Adrenal gland (tissue), 12 donors: ENCODE results near the gene C9orf57. TPM values are rescaled to one million over a fixed set of nuclear protein-coding genes. Genes with fewer than 3 reads are reported as not detected.
"Not testable (repeated sequence)": the region's sequence is repeated elsewhere in the genome, so short reads cannot be mapped to it uniquely, and the experiment has no call there.

Experiments used
- DNase-seq, 7 donors: peaks; one replicate each; pipeline ENCODE4 v3.0.0-alpha.2; 2019 to 2020
- H3K27ac ChIP-seq, 5 donors: fragments of 200-600 bp; sonication (generic) in 4 of 5; 1 replicate in 3 of 5; 2 replicates in 2 of 5; pipeline versions ENCODE4 v1.5.1 to v1.8.0; 2016 to 2020; ENCODE audit warnings: mild to moderate bottlenecking in 1 of 5
- H3K27me3 ChIP-seq: fragments of 200-600 bp; 2 replicates; pipeline ENCODE4 v1.8.0; 2021
- H3K36me3 ChIP-seq, 2 donors: fragments of 200-600 bp; replicated peaks in 1 of 2; 1 replicate in 1 of 2; 2 replicates in 1 of 2; pipeline versions ENCODE4 v1.5.1 to v1.8.0; 2018 to 2022
- H3K4me1 ChIP-seq, 2 donors: fragments of 200-600 bp; replicated peaks in 1 of 2; 1 replicate in 1 of 2; 2 replicates in 1 of 2; pipeline versions ENCODE4 v1.5.1 to v1.8.0; 2018 to 2021
- H3K4me3 ChIP-seq, 4 donors: fragments of 200-600 bp; sonication (generic) in 3 of 4; one replicate each; pipeline ENCODE4 v1.5.1; 2016 to 2018
- H3K9me3 ChIP-seq, 3 donors: fragments of 200-600 bp; sonication (generic) in 1 of 3; replicated peaks in 1 of 3; 1 replicate in 2 of 3; 2 replicates in 1 of 3; pipeline versions ENCODE4 v1.5.1 to v1.8.0; 2016 to 2021
- CTCF ChIP-seq, 6 experiments: fragments of 450-650 bp in 4 of 6; fragments of 200-600 bp in 2 of 6; sonication (generic) in 1 of 6; IDR thresholded peaks; 1 replicate in 5 of 6; 2 replicates in 1 of 6; pipeline versions ENCODE4 v1.5.1 to v1.8.0; 2016 to 2021; ENCODE audit warnings: antibody characterized with exemption in 6 of 6, mild to moderate bottlenecking in 2 of 6, moderate library complexity in 1 of 6
- POLR2A ChIP-seq, 2 donors: fragments of 450-650 bp; IDR thresholded peaks; one replicate each; pipeline ENCODE4 v1.6.1; 2017; ENCODE audit warnings: antibody characterized with exemption in 2 of 2, mild to moderate bottlenecking in 2 of 2, moderate library complexity in 1 of 2
- WGBS, 4 donors: extraction: QIAGEN DNeasy Blood & Tissue Kit in 2 of 4; methylation state at CpG; one replicate each; pipeline versions ENCODE4 v1.1.5 to v1.1.7; 2013 to 2017; 5-methylcytosine and 5-hydroxymethylcytosine counted together
- intact Hi-C, 2 donors: fragments of 100-400 bp; cut with DNase I; formaldehyde crosslinking; loops; one replicate each; pipeline versions ENCODE4 v1.14.1 to v1.15.0; 2022 to 2023
- polyA plus RNA-seq, 3 donors: library from polyadenylated mRNA; stranded (reverse); fragments of 200-250 nt in 2 of 3; fragments of 350-450 nt in 1 of 3; fragmentation: Illumina TruSeq in 1 of 3; extraction: RNeasy Lipid Tissue Mini Kit (QIAGEN cat#74804) in 1 of 3; gene quantifications; one replicate each; pipeline ENCODE4 v1.2.3, GENCODE V29; 2013 to 2014
- total RNA-seq, 9 donors: library from RNA; depleted of rRNA in 4 of 9; stranded (reverse); fragments of >200 nt in 4 of 9; fragments of 120-200 nt in 1 of 9; fragmentation: NEBNext Ultra II Directional in 1 of 9; extraction: Animal tissue kit (Norgen Biotek cat#: 25700) in 1 of 9; gene quantifications; one replicate each; pipeline versions ENCODE4 v1.1.0 to v1.2.4, GENCODE V29; 2013 to 2023
- donor health status: healthy with polysubstance abuse.
- donor health status: Bipolar disorder and iron deficiency.
- donor health status: DM: yes; HTN: yes; CAD: no.
- donor health status: DM: no; HTN: no; CAD: no.
- donor health status: DM: no; HTN: no; CAD: no.
- donor health status: DM: yes; HTN: yes; CAD: no.

C9orf57 gene
- total and polyA plus RNA-seq, 12 donors = not detected

GRCh38 chr9:72089451-72090130, 29.2 kb upstream of the C9orf57 start:
- no peaks in the 10 kb centered on the region for H3K27me3 ChIP-seq
- intact Hi-C loops = no loop called here
- H3K9me3 ChIP-seq = no peaks in the 10 kb centered on the region
- DNase-seq = no peak
- H3K4me1 ChIP-seq = no peaks in the 10 kb centered on the region
- H3K36me3 ChIP-seq = no peaks in the 10 kb centered on the region
- H3K4me3 ChIP-seq = no peak overlapping the region
- no peak overlapping the region for H3K27ac ChIP-seq
- TF ChIP-seq POLR2A (IDR thresholded peaks at IDR 0.05) (no peak), CTCF (IDR thresholded peaks at IDR 0.05) (no peak)
- WGBS, 4 donors = 64 to 80% (median 75%) methylated on average over 2 of the region's 2 CpGs

- Histone ChIP-seq H3K27me3 (no peaks in the 10 kb centered on the region), H3K36me3 (no peaks in the 10 kb centered on the region), H3K9me3 (no peaks in the 10 kb centered on the region), H3K4me1 (no peaks in the 10 kb centered on the region), H3K4me3 (no peak overlapping the region), H3K27ac (no peak overlapping the region)
- intact Hi-C loops = no loop called here
- 72 to 90% (median 78%) methylated on average over 2 of the region's 2 CpGs for WGBS, 4 donors
- TF ChIP-seq POLR2A (IDR thresholded peaks at IDR 0.05) (no peak), CTCF (IDR thresholded peaks at IDR 0.05) (no peak)
- DNase-seq = no peak
These were observed 22.1 kb upstream of the C9orf57 start for GRCh38 chr9:72082536-72082935.

GRCh38 chr9:72074666-72075065, 14.3 kb upstream of the C9orf57 start:
- H3K4me1 ChIP-seq, DNase-seq, intact Hi-C loops, H3K4me3 ChIP-seq, H3K27me3 ChIP-seq, H3K27ac ChIP-seq, H3K36me3 ChIP-seq, H3K9me3 ChIP-seq: not testable (repeated sequence)
- 78 to 89% (median 84%) methylated on average over 2 of the region's 2 CpGs for WGBS, 4 donors

GRCh38 chr9:72065076-72065475, 4.7 kb upstream of the C9orf57 start:
- DNase-seq = no peak
- 46 to 65% (median 58%) methylated on average over 7 of the region's 7 CpGs for WGBS, 4 donors
- intact Hi-C loops = no loop called here
- Histone ChIP-seq H3K4me1 (no peaks in the 10 kb centered on the region), H3K27me3 (no peaks in the 10 kb centered on the region), H3K4me3 (no peak overlapping the region), H3K9me3 (no peaks in the 10 kb centered on the region), H3K36me3 (no peaks in the 10 kb centered on the region), H3K27ac (no peak overlapping the region)
- TF ChIP-seq POLR2A (IDR thresholded peaks at IDR 0.05) (no peak), CTCF (IDR thresholded peaks at IDR 0.05) (no peak)

- intact Hi-C loops = no loop called here
- Histone ChIP-seq H3K27me3 (no peaks in the 10 kb centered on the region), H3K4me3 (no peak overlapping the region), H3K36me3 (no peaks in the 10 kb centered on the region), H3K27ac (no peak overlapping the region), H3K4me1 (no peaks in the 10 kb centered on the region), H3K9me3 (no peaks in the 10 kb centered on the region)
- no peak for DNase-seq
- WGBS, 4 donors = 78 to 89% (median 82%) methylated on average over 3 of the region's 3 CpGs
- TF ChIP-seq CTCF (IDR thresholded peaks at IDR 0.05) (no peak), POLR2A (IDR thresholded peaks at IDR 0.05) (no peak)
These were observed 8.3 kb downstream of the C9orf57 start for GRCh38 chr9:72052122-72052521.
